Astrocyte of the spinal cord (primary cell): Measurements from ENCODE around the gene DIAPH1.

Source experiments
- DNase-seq: peaks from one replicate; pipeline ENCODE4 v3.0.0; 2011; ENCODE audit warnings: low read depth, low spot score
- H3K4me3 ChIP-seq: 2 replicates; pipeline ENCODE4 v1.5.1; 2011; ENCODE audit warnings: low read depth, mild to moderate bottlenecking, low read length, moderate library complexity
- CTCF ChIP-seq: IDR thresholded peaks from 2 replicates; pipeline ENCODE4 v1.5.1; 2012; ENCODE audit warnings: low read depth, mild to moderate bottlenecking, low read length, inconsistent platforms
- in situ Hi-C: cut with HindIII; loops from 2 replicates; pipeline ENCODE4 v1.10.0; 2017; ENCODE audit warnings: low sequenced_read_pairs

DIAPH1 gene

GRCh38 chr5:141649972-141650371 lies 31.2 kb upstream of the DIAPH1 start:
- in situ Hi-C loops: no loop called here
- DNase-seq: no peak
- TF ChIP-seq CTCF: no peak
- no peak overlapping the region for H3K4me3 ChIP-seq

GRCh38 chr5:141649056-141649688 lies 30.4 kb upstream of the DIAPH1 start:
- no peak for DNase-seq
- TF ChIP-seq CTCF: no peak
- in situ Hi-C loops: no loop called here
- H3K4me3 ChIP-seq: no peak overlapping the region

- H3K4me3 ChIP-seq: no peak overlapping the region
- in situ Hi-C loops: no loop called here
Measured at GRCh38 chr5:141647851-141648250, 29.1 kb upstream of the DIAPH1 start.

GRCh38 chr5:141647242-141647641 lies 28.4 kb upstream of the DIAPH1 start:
- H3K4me3 ChIP-seq: no peak overlapping the region
- TF ChIP-seq CTCF: no peak

More at GRCh38 chr5:141647851-141648250, 29.1 kb upstream of the DIAPH1 start:
- DNase-seq: no peak
- no peak for TF ChIP-seq CTCF

GRCh38 chr5:141646026-141646425 lies 27.2 kb upstream of the DIAPH1 start:
- DNase-seq: no peak
- no peak overlapping the region for H3K4me3 ChIP-seq
- in situ Hi-C loops: no loop called here
- TF ChIP-seq CTCF: no peak

More at GRCh38 chr5:141647242-141647641, 28.4 kb upstream of the DIAPH1 start:
- DNase-seq: no peak
- in situ Hi-C loops: no loop called here

GRCh38 chr5:141641634-141642267 lies 23.0 kb upstream of the DIAPH1 start:
- no peak overlapping the region for H3K4me3 ChIP-seq
- in situ Hi-C loops: no loop called here
- TF ChIP-seq CTCF: peak; percentile 41
- DNase-seq: peak; percentile 65
